H1 (cell line): ENCODE measurements around the gene LPCAT1. TPM values are rescaled to one million over a fixed set of nuclear protein-coding genes. Genes with fewer than 3 reads are reported as not detected.

Source experiments
- BCL11A ChIP-seq, 2 experiments: IDR thresholded peaks; one replicate each; pipeline ENCODE4 v1.6.1; 2011; ENCODE audit warnings: low read depth in 2 of 2, low read length in 2 of 2, mild to moderate bottlenecking in 2 of 2
- BRCA1 ChIP-seq: IDR thresholded peaks from 2 replicates; pipeline ENCODE4 v1.6.1; 2012; ENCODE audit warnings: low read depth, low read length, improper control_type of control experiment
- CBX8 ChIP-seq: fragments of 300-800, 300-1000 bp; sonication (generic); IDR thresholded peaks from 2 replicates; pipeline ENCODE4 v1.7.1; 2016; ENCODE audit warnings: low read depth, low read length, borderline replicate concordance
- CHD2 ChIP-seq: IDR thresholded peaks from 2 replicates; pipeline ENCODE4 v1.6.1; 2012; ENCODE audit warnings: low read length, improper control_type of control experiment
- RNF2 ChIP-seq: fragments of 200-900, 300-1000 bp; sonication (generic); IDR thresholded peaks from 2 replicates; pipeline ENCODE4 v1.7.1; 2016; ENCODE audit warnings: borderline replicate concordance, low read depth, mild to moderate bottlenecking, antibody characterized with exemption, low read length; ENCODE audit not compliant: poor library complexity, severe bottlenecking; ENCODE audit errors: missing control alignments
- SAP30 ChIP-seq: fragments of 300-600 bp; sonication (generic); IDR thresholded peaks from 2 replicates; pipeline ENCODE4 v1.7.1; 2012; ENCODE audit warnings: low read length, moderate library complexity, mild to moderate bottlenecking, inconsistent platforms; ENCODE audit not compliant: insufficient read depth, insufficient replicate concordance
- SRF ChIP-seq: IDR thresholded peaks from 2 replicates; pipeline ENCODE4 v1.6.1; 2011; ENCODE audit warnings: mild to moderate bottlenecking, low read depth, low read length, moderate library complexity
- polyA plus RNA-seq, 7 experiments: library from polyadenylated mRNA; depleted of rRNA in 3 of 7; stranded (reverse) in 5 of 7; unstranded in 2 of 7; fragments of >200 nt in 5 of 7; fragments of 200-250 nt in 2 of 7; gene quantifications; 1 replicate in 5 of 7; 2 replicates in 1 of 7; 4 replicates in 1 of 7; pipeline versions ENCODE4 v1.2.1 to v1.2.3, GENCODE V29; 2011 to 2013; ENCODE audit warnings: missing spikeins in 2 of 7, mixed read lengths in 2 of 7
- total RNA-seq: library from RNA; stranded (reverse); fragmentation: NEBNext Ultra II Directional; extraction: Animal tissue kit (Norgen Biotek cat#: 25700); gene quantifications from 2 replicates; pipeline ENCODE4 v1.2.1, GENCODE V29; 2021
- TF ChIP-seq, protein P1 (sequence below): IDR thresholded peaks from 2 replicates; pipeline ENCODE4 v1.6.1; 2011; ENCODE audit warnings: low read depth, mild to moderate bottlenecking, low read length; ENCODE audit not compliant: insufficient read depth
- TF ChIP-seq, protein P2 (sequence below): IDR thresholded peaks from 2 replicates; pipeline ENCODE4 v1.6.1; 2011; ENCODE audit warnings: low read length, improper control_type of control experiment

Gene LPCAT1
- total and polyA plus RNA-seq, 2 of the 8 experiments (the other 6 are each of a cell fraction or from before 2014, with no cell fraction given), result 107 to 260 TPM

GRCh38 chr5:1536871-1537602 lies 13.3 kb upstream of the LPCAT1 start (continued):
- TF ChIP-seq RNF2 (no peak), CBX8 (no peak), CHD2 (no peak), BCL11A (IDR thresholded peaks at IDR 0.05; ENCODE audit: low read depth in 2 of 2, low read length in 2 of 2) (no peak), SRF (no peak), SAP30 (no peak), BRCA1 (no peak)
- TF ChIP-seq, protein P1, sequence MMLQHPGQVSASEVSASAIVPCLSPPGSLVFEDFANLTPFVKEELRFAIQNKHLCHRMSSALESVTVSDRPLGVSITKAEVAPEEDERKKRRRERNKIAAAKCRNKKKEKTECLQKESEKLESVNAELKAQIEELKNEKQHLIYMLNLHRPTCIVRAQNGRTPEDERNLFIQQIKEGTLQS, result no peak
- TF ChIP-seq, protein P2, sequence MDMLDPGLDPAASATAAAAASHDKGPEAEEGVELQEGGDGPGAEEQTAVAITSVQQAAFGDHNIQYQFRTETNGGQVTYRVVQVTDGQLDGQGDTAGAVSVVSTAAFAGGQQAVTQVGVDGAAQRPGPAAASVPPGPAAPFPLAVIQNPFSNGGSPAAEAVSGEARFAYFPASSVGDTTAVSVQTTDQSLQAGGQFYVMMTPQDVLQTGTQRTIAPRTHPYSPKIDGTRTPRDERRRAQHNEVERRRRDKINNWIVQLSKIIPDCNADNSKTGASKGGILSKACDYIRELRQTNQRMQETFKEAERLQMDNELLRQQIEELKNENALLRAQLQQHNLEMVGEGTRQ, result no peak
